ENCODE results near the gene PPP6R3.
"Not testable (repeated sequence)": the region's sequence is repeated elsewhere in the genome, so short reads cannot be mapped to it uniquely, and the experiment has no call there.

Gene PPP6R3

DNA sequence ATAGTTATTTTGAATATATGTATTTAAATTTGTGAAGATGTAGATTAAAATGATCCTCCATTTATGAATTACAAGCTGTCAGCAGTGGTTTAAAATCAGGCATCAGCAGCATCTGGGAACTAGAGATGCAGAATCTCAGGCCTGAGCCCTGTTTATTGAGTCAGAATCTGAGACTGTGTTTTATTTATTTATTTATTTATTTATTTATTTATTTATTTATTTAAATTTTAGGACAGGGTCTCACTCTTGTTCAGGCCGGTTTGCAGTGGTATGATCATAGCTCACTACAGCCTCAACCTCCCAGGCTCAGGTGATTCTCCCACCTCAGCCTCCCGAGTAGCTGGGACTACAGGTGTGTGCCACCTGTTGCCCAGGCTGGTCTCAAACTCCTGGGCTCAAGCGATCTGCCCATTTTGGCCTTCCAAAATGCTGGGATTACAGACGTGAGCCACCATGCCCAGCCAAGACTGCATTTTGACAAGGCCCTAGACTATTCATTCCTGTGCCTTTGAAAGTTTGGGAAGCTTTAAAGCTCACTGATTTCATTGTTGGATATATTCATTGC lies 70.7 kb downstream of the PPP6R3 start:
- no peak for DNase-seq

GRCh38 chr11:68532727-68533369 lies 72.3 kb downstream of the PPP6R3 start:
- no peak for DNase-seq

DNA sequence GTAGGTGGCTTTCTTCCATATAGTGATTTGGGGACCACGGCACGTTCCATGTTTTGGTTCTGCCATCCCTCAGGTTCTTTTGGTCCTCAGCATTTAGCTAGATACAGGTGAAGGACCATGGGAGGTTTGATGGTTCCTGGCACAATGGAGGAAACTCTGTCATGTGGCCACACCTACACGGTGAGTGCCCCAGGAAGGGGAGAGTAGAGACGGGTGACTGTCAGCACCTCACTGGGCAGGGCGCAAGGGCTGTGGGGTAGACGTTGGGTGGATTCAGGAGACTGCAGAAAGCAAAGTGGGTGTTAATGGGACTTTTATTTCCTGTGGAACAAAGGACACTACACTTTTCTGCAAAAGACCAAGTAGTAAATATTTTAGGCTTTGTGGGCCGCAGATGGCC lies 73.4 kb downstream of the PPP6R3 start:
- DNase-seq: no peak

DNA sequence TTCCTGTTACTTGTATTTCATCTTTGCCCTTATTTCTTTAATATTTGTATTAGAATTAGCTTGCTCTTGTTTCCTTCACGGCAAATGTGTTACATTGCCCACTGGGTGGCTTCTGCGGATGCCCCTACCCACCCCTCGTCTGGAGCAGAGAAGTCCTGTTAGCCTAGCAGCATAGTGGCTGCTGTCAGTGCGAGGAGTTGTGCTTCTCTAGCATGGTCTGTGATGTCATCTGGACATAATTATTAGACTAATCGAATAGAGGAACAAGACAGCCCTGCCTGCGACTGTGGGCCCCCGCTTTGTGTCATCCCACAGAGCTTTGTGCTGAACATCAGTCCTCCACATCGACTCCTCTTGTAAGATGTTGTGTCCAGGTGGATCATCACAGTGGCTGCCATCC lies 74.5 kb downstream of the PPP6R3 start:
- no peak for DNase-seq

DNA sequence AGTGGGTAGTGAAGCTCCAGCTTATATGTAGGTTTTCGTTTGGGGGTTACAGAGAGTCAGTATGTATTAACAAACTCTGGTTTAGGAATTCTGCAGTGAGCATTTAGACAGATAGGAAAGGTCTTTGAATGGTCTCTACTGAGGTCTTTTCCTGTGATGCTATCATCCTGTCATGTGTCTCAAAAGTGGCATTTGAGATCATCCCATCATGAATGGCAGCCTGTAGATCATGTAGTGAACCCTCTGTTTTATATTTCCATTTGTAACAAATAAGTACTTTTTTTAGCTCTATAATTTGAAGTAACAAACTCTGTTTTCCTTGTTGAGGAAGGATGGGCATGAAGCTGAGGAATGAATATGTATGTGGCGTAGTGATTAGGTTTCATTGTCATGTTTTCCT lies 76.2 kb downstream of the PPP6R3 start:
- DNase-seq: no peak

GRCh38 chr11:68538025-68538424 lies 77.5 kb downstream of the PPP6R3 start:
- no peak for DNase-seq

- DNase-seq: no peak
These were observed 78.8 kb downstream of the PPP6R3 start for GRCh38 chr11:68539395-68539794.

DNA sequence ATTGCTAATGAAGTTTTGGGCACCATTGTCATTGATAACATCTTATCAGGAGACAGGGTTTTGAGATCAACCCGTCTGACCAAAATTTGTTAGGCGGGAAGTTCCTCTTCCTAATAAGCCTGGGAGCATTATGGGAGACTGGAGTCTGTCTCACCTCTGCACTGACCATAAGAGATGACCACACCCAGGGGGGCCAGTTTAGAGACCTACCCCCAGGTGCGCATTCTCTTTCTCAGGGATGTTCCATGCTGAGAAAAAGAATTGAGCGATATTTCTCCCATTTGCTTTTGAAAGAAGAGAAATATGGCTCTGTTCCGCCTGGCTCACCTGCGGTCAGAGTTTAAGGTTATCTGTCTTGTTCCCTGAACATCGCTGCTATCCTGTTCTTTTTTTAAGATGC lies 80.0 kb downstream of the PPP6R3 start:
- DNase-seq: not testable (repeated sequence)

DNA sequence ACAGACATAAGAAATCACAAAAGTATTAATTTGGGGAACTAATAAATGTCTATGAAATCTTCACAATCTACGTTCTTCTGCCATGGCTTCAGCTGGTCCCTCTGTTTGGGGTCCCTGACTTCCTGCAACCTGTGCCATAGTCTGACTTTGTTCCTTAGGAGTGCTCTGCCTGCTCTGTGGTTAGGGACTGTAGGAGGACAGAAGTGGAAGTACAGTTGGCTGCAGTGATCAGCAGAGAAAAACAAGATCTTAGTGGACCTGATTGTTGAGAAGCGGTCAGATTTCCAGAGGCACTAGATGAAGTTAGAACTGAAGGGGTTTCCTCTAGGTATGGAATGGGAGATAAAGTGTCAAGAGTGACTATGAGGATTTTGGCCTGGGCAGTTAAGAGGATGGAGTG lies 80.6 kb downstream of the PPP6R3 start:
- DNase-seq: no peak

GRCh38 chr11:68541991-68542390 lies 81.4 kb downstream of the PPP6R3 start:
- DNase-seq: no peak

DNA sequence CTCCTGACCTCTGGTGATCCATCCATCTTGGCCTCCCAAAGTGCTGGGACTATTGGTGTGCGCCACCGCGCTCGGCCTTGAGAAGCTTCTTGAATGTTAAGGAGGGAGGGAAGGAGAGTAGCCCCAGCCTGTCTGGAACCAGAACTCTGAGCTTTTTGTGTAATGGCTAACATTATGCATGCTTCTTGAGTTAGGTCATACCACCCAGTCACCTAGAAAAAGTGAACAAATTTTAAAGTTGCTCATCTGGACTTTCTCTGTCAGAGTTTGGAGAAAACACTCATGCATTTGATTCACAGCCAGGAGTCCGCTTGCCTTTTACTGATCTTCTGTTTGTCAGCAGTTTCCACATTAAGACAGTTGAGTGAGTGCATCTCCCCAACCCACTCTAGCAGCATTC lies 82.1 kb downstream of the PPP6R3 start:
- no peak for DNase-seq

GRCh38 chr11:68543594-68543993 lies 83.0 kb downstream of the PPP6R3 start:
- DNase-seq: no peak

DNA sequence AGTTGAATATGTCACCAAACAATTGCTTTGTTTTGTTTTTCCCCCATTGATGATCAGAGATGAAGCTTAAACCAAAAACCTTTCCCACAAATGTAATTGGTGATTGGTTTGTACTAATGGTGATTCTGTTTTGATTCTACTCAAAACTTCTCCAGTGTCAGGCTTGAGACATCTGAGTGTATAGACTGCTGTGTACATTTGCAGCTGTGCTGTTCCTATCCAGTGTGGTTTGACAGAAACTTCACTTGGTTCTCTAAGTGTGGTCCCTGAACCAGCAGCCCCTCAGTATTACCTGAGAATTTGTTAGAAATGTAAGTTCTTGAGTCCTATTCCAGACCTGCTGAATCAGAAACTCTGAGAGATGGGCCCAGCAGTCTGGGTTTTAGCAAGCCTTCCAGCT lies 84.8 kb downstream of the PPP6R3 start:
- DNase-seq: no peak

- DNase-seq: no peak
These were observed 85.2 kb downstream of the PPP6R3 start for GRCh38 chr11:68545796-68546195.

GRCh38 chr11:68546555-68546954 lies 86.0 kb downstream of the PPP6R3 start:
- no peak for DNase-seq

- no peak for DNase-seq
These were observed 89.4 kb downstream of the PPP6R3 start for GRCh38 chr11:68549789-68550484.

GRCh38 chr11:68550485-68550817 lies 89.9 kb downstream of the PPP6R3 start:
- no peak for DNase-seq

DNA sequence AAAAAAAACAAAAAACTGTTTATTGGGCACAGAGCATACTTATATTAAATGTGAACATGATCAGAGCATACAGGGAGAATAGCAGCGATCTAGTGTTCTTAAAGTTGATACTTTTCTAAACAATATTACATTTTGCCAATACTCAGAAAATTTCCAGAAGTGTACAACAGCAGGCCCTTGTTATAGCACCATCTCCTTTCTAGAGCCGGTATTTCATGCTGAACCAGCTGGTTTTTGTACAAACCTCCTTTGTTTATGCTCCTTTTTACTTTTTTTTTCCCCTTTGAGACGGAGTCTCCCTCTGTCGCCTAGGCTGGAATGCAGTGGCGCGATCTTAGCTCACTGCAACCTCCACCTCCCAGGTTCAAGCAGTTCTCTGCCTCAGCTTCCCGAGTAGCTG lies 90.7 kb downstream of the PPP6R3 start:
- DNase-seq: no peak

GRCh38 chr11:68551777-68552176 lies 91.2 kb downstream of the PPP6R3 start:
- DNase-seq: no peak

GRCh38 chr11:68552542-68552941 lies 92.0 kb downstream of the PPP6R3 start:
- no peak for DNase-seq

- DNase-seq: no peak
These were observed 99.7 kb downstream of the PPP6R3 start for GRCh38 chr11:68560216-68560615.

DNA sequence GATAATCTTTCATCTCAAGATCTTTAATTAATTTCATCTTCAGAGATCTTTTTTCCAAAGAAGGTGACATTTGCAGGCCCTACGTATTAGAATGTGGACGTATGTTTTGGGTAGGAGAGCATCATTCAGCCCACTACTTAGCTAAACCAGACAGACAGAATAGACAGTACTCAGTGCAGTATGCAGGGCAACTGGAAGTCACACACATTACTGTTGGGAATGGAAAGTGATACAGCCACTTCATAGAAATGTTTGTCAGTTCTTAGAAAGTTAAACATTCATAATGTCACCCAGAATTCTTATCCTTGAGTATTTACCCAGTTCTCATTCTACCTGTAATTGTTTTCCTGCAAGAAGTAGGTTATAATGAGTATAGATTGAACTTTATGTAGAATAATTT lies 102.9 kb downstream of the PPP6R3 start:
- no peak for DNase-seq

DNA sequence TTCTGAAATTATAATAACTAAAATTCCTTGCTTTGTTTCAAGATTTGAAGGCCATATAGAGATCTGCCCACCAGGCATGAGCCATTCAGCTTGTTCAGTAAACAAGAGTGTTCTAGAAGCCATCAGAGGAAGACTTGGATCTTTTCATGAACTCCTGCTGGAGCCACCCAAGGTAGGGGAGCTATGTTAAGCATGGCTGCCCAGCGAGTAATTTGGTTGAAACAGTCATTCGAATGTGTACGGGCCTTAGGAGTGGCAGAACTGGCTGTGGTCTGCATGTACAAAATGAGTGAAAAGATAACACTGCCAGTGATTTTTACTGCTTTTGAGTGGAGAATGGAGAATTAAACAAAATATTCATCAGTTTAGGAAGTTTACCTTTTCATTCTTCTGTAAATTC lies 103.7 kb downstream of the PPP6R3 start:
- no peak for DNase-seq

GRCh38 chr11:68565768-68566167 lies 105.2 kb downstream of the PPP6R3 start:
- DNase-seq: no peak

DNA sequence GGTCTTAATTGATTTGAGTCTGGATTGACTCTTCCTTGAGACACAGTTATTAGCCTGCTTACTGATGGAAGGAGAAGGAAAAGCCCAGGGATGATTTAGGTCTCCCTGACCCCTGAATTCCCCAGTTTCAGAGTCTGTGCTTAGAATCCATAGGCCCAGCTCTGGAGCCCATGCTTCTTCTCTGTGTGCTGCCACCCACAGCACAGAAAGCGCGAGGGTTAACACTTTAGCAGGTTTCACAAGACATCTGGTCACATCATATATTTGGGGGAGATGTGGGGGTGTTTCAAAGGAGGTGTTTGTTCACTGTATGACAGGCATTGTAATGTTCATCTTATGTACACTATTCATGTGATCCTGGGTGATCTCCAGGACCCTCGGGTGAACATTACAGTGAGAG lies 107.0 kb downstream of the PPP6R3 start:
- DNase-seq: no peak

Data from NCI-H1105 treated with DMSO at 0.1 percent for 48 hours (cell line).